Lung (tissue), 12 donors: ENCODE results near the gene LMF1. TPM values are rescaled to one million over a fixed set of nuclear protein-coding genes. Genes with fewer than 3 reads are reported as not detected.

Experiments used
- ATAC-seq: fragments of 200-7000 bp; cut with Tn5 transposase; one replicate; pipeline ENCODE4 v1.9.1; 2020; ENCODE audit warnings: moderate number of reproducible peaks; ENCODE audit not compliant: insufficient read depth, low FRiP score
- DNase-seq, 3 donors: peaks; one replicate each; pipeline ENCODE4 v3.0.0-alpha.2; 2013 to 2017
- H3K27ac ChIP-seq, 2 donors: one replicate each; pipeline ENCODE4 v1.5.1; 2013; ENCODE audit warnings: mild to moderate bottlenecking in 2 of 2, moderate library complexity in 2 of 2, control low read depth in 1 of 2, inconsistent platforms in 1 of 2, low read depth in 1 of 2, low read length in 1 of 2
- H3K27me3 ChIP-seq, 3 donors: one replicate each; pipeline ENCODE4 v1.5.1; 2013; ENCODE audit warnings: low read length in 2 of 3; ENCODE audit not compliant: control insufficient read depth in 3 of 3, insufficient read depth in 3 of 3
- H3K36me3 ChIP-seq, 4 donors: one replicate each; pipeline ENCODE4 v1.5.1; 2013; ENCODE audit warnings: low read length in 4 of 4, mild to moderate bottlenecking in 1 of 4, moderate library complexity in 1 of 4; ENCODE audit not compliant: control insufficient read depth in 4 of 4, insufficient read depth in 4 of 4
- H3K4me1 ChIP-seq, 5 donors: one replicate each; pipeline ENCODE4 v1.5.1; 2013; ENCODE audit warnings: low read length in 5 of 5, mild to moderate bottlenecking in 2 of 5, moderate library complexity in 1 of 5; ENCODE audit not compliant: control insufficient read depth in 5 of 5, insufficient read depth in 5 of 5
- H3K4me3 ChIP-seq: one replicate; pipeline ENCODE4 v1.5.1; 2013; ENCODE audit warnings: mild to moderate bottlenecking, control low read depth, moderate library complexity
- H3K9ac ChIP-seq, 2 donors: one replicate each; pipeline ENCODE4 v1.5.1; 2013; ENCODE audit warnings: low read length in 2 of 2, control low read depth in 1 of 2; ENCODE audit not compliant: insufficient read depth in 1 of 2
- H3K9me3 ChIP-seq, 4 donors: one replicate each; pipeline ENCODE4 v1.5.1; 2013; ENCODE audit warnings: low read length in 3 of 4, mild to moderate bottlenecking in 1 of 4, moderate library complexity in 1 of 4; ENCODE audit not compliant: control insufficient read depth in 4 of 4, insufficient read depth in 3 of 4
- CTCF ChIP-seq: IDR thresholded peaks from 2 replicates; pipeline ENCODE4 v1.5.1; 2012; ENCODE audit warnings: mild to moderate bottlenecking; ENCODE audit errors: control extremely low read depth, extremely low read depth
- WGBS, 2 donors: extraction: QIAGEN DNeasy Blood & Tissue Kit; methylation state at CpG; one replicate each; pipeline ENCODE4 v1.1.7; 2013; 5-methylcytosine and 5-hydroxymethylcytosine counted together
- polyA plus RNA-seq, 2 donors: library from polyadenylated mRNA; stranded (reverse); fragments of 200-250 nt; gene quantifications; one replicate each; pipeline ENCODE4 v1.2.1, GENCODE V29; 2013
- total RNA-seq, 2 donors: library from RNA; depleted of rRNA in 1 of 2; stranded (reverse); fragments of >200 nt in 1 of 2; gene quantifications; one replicate each; pipeline ENCODE4 v1.2.1, GENCODE V29; 2014 to 2021
- donor health status: control.
- donor health status: control.
- donor health status: Bipolar disorder and iron deficiency.
- donor health status: healthy.
- donor health status: DM: yes; HTN: yes; CAD: no.

Gene LMF1
- total and polyA plus RNA-seq, 4 donors, result 9.1 to 23.7 (median 20.6) TPM

- WGBS, 2 donors, result 61% methylated on average over 26 of the region's 26 CpGs
- Histone ChIP-seq H3K4me1 (no peaks in the 10 kb centered on the region), H3K36me3 (no peaks in the 10 kb centered on the region), H3K27me3 (no peaks in the 10 kb centered on the region), H3K4me3 (no peak overlapping the region), H3K9ac (no peak overlapping the region), H3K9me3 (peaks cover 0 to 6% (median 3%) of the 10 kb centered on the region in 4 donors), H3K27ac (no peak overlapping the region)
- no peak for ATAC-seq
- no peak for TF ChIP-seq CTCF
- DNase-seq, result no peak
Measured at GRCh38 chr16:845351-845745, 125.4 kb downstream of the LMF1 start.

- no peaks in the 10 kb centered on the region for H3K27me3 ChIP-seq
- no peaks in the 10 kb centered on the region for H3K36me3 ChIP-seq
- no peak overlapping the region for H3K9ac ChIP-seq
- ATAC-seq (no peak), DNase-seq (no peak)
- 93 to 94% methylated on average over 48 of the region's 48 CpGs for WGBS, 2 donors
- H3K27ac ChIP-seq, result no peak overlapping the region
- H3K4me1 ChIP-seq, result no peaks in the 10 kb centered on the region
- peaks cover 0 to 6% (median 1%) of the 10 kb centered on the region in 4 donors for H3K9me3 ChIP-seq
- no peak overlapping the region for H3K4me3 ChIP-seq
- no peak for TF ChIP-seq CTCF
Measured at GRCh38 chr16:844638-845350, 126.0 kb downstream of the LMF1 start.

- H3K27ac ChIP-seq, result no peak overlapping the region
- H3K36me3 ChIP-seq, result no peaks in the 10 kb centered on the region
- ATAC-seq (no peak), DNase-seq (no peak)
- WGBS, 2 donors, result 90% methylated on average over 20 of the region's 20 CpGs
- no peak for TF ChIP-seq CTCF
- no peak overlapping the region for H3K4me3 ChIP-seq
- no peaks in the 10 kb centered on the region for H3K27me3 ChIP-seq
- no peak overlapping the region for H3K9ac ChIP-seq
- H3K4me1 ChIP-seq, result no peaks in the 10 kb centered on the region
- peaks cover 0 to 4% (median 0%) of the 10 kb centered on the region in 4 donors for H3K9me3 ChIP-seq
Measured at GRCh38 chr16:843771-844170, 127.0 kb downstream of the LMF1 start.
